GM10266 (cell line): ENCODE results near the gene PIH1D1.

ENCODE experiments used
- DNase-seq: peaks from one replicate; pipeline ENCODE4 v3.0.0; 2012; ENCODE audit errors: extremely low spot score
- TF ChIP-seq, protein P1 (sequence below): IDR thresholded peaks from 2 replicates; pipeline ENCODE4 v1.5.1; 2012; ENCODE audit warnings: mild to moderate bottlenecking, low read depth; ENCODE audit not compliant: control insufficient read depth, insufficient read depth; ENCODE audit errors: missing control alignments

Gene PIH1D1

DNA sequence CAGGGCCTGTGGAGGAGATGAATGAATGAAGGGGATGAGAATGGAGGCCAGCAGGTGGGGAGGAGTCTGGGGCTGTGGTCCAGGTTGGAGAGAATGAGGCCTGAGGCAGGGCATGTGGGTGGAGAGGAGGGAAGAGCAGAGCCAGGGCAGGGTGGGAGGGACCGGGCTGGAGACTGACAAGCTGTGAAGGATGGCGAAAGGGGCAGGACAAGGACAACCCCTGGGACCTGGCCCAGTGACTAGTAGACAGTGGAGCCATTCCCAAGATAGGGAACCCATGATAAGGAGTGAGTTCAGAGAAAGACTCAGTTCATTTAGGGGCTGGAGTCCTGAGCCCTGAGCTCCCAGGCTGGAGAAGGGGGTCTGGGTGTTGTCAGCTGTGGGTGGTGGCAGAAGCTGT, 31.4 kb downstream of the PIH1D1 start:
- DNase-seq: no peak
- TF ChIP-seq, protein P1, sequence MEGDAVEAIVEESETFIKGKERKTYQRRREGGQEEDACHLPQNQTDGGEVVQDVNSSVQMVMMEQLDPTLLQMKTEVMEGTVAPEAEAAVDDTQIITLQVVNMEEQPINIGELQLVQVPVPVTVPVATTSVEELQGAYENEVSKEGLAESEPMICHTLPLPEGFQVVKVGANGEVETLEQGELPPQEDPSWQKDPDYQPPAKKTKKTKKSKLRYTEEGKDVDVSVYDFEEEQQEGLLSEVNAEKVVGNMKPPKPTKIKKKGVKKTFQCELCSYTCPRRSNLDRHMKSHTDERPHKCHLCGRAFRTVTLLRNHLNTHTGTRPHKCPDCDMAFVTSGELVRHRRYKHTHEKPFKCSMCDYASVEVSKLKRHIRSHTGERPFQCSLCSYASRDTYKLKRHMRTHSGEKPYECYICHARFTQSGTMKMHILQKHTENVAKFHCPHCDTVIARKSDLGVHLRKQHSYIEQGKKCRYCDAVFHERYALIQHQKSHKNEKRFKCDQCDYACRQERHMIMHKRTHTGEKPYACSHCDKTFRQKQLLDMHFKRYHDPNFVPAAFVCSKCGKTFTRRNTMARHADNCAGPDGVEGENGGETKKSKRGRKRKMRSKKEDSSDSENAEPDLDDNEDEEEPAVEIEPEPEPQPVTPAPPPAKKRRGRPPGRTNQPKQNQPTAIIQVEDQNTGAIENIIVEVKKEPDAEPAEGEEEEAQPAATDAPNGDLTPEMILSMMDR: no peak

DNA sequence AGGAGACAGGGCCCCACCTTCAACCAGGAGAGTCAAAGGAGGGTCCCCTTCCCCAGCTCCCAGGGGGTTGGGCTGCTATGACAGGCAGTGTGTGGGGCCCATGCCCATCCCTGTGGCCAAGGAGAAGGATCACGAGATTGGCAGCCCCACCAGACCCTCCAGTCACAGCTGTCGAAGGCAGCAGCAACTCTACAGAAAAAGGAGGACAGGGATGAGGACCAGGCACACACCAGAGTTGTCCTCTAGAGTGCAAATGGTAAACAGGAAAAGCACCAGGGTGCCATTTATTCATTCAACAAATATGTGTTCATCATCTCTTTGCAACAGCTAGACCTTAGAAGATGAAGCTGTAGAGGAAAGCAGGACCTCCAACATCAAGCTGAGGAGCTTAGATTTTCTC, 32.4 kb downstream of the PIH1D1 start:
- TF ChIP-seq, protein P1: no peak
- DNase-seq: no peak

DNA sequence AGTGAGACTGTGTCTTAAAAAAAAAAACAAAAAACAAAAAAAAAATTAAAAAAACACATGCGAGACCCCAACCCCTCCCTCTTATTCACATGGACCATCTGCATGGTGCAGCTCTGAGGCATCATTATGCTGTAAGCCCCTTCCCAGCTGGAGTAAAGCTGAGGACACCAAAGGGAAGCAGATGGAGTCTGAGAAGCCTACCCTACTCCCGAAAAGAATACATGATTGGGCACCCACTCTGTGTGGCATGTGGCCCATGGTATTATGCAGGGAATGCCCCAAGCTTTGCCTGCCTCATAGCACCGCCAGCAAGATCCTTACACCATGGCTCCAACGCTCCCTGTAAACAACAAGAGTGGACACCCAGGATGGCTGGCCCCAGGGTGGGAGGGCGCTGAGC, 33.1 kb downstream of the PIH1D1 start:
- TF ChIP-seq, protein P1: no peak
- DNase-seq: no peak

DNA sequence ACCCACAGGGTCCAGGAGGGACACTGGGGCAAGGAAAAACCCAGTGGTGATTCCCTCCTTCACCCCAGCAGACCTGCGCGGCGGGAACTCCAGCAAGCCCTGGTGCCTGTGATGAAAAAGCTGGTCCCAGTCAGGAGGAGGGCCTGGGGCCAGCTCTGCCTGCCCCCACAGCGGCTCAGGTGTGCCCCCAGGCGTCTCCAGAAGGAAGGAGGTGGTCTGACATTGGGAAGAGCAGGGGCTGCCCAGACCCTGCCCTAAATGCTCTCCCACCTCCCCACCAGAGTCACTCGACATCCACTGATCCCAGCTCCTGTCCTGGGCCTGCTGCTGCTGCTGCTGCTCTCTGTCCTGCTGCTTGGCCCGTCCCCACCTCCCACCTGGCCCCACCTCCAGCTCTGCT, 34.5 kb downstream of the PIH1D1 start:
- no peak for DNase-seq

DNA sequence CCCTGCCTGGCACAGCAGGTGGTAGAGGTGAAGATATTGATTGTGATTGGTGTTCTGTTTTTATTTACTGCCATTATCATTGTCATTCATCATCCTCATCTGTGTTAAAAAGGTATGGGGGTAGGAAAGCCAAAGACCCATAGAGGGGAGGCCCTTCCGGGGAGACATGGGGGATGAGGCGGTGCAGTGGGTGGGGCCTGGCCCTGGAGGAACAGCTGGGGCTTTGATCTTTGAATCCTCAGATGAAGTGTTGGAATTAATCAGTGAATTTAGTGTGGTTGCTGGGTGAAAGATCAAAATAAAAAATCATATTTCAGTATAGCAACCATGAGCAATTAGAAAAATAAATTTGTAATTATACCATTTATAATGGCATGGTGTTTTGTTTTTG, 35.8 kb downstream of the PIH1D1 start:
- TF ChIP-seq, protein P1: no peak

More for the DNA sequence above, 34.5 kb downstream of the PIH1D1 start:
- TF ChIP-seq, protein P1: peak; percentile 12

DNA sequence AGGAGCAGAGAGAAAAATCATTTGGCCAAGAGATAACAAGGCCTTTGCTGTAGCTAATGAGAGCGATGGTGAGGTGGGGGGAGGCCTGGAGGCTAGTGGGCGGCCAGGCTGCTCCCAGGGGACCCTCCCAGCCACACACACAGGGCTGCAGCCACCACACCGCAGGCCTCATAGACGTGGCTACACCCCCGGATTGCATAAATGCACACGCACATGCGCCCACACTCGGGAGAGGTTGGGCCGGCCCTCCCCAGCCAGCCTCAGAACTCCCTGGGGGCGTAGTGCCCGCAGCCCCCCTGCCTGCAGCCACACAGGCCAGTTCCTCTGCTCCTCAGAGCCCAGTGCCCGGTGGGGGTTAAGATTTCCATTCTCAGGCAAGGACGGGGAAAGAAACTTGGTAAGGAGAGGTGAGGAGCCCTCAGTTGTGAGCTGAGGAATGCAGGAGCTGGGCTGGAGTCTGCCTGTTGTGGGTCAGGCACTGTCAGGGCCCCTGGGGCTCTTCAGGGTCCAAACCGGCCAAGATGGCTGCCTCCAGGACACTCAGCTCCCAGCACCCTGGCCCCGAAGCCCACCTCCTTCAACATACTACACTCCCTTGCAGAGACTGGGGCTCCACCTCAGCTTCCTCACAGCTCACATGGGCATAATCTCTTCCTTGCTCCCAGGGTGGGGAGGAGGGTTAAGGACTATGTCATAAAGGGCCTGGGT, 36.4 kb downstream of the PIH1D1 start:
- peak; percentile 84 for DNase-seq

More for the DNA sequence above, 35.8 kb downstream of the PIH1D1 start:
- no peak for DNase-seq

DNA sequence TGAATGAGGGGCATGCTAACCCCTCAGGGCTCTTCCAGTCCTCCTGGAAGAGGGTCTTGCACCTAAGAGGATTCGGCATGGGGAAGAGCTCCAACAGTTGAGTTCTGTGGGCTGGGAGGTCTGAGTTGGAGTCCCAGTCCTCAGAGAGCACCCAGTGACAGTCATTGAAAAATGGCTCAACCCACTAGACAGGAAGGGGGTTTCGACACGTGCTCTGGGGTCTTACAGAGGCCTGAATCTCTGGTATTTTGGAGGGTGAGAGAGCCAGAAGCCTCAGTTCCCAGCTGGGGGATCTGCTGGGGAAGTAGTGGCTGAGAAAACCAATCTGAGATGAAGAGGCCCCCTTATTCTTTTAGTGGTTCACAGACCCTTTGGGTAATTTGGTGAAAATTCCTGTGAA, 37.4 kb downstream of the PIH1D1 start:
- DNase-seq: no peak
- TF ChIP-seq, protein P1: no peak

More for the DNA sequence above, 36.4 kb downstream of the PIH1D1 start:
- TF ChIP-seq, protein P1: no peak
